HepG2 (cell line): ENCODE measurements around the gene NAPB. TPM values are rescaled to one million over a fixed set of nuclear protein-coding genes. Genes with fewer than 3 reads are reported as not detected.

Experiments
- BHLHE40 ChIP-seq: IDR thresholded peaks from 2 replicates; pipeline ENCODE4 v1.6.1; 2011; ENCODE audit warnings: low read length, improper control_type of control experiment
- BORCS8-MEF2B ChIP-seq: sonication (generic); formaldehyde crosslinking; IDR thresholded peaks from 2 replicates; pipeline ENCODE4 v1.8.0; 2022; ENCODE audit warnings: mild to moderate bottlenecking, missing genetic modification reagents
- DPF2 ChIP-seq: sonication (generic); formaldehyde crosslinking; IDR thresholded peaks from 2 replicates; pipeline ENCODE4 v1.4.0; 2020; ENCODE audit warnings: mild to moderate bottlenecking, low read depth, missing genetic modification reagents, borderline replicate concordance
- HDAC1 ChIP-seq: sonication (generic); formaldehyde crosslinking; IDR thresholded peaks from 2 replicates; pipeline ENCODE4 v1.5.1; 2020; ENCODE audit warnings: mild to moderate bottlenecking, missing genetic modification reagents
- HNRNPL ChIP-seq: fragments of 200-400 bp; formaldehyde crosslinking; IDR thresholded peaks from 2 replicates; pipeline ENCODE4 v1.6.1; 2017; ENCODE audit warnings: mild to moderate bottlenecking, low read depth, low read length
- HOXA7 ChIP-seq: sonication (generic); formaldehyde crosslinking; IDR thresholded peaks from 2 replicates; pipeline ENCODE4 v1.8.1; 2022; ENCODE audit warnings: mild to moderate bottlenecking, missing genetic modification reagents, moderate library complexity
- IRF2 ChIP-seq: IDR thresholded peaks from 2 replicates; pipeline ENCODE4 v1.6.1; 2018; ENCODE audit warnings: missing genetic modification reagents, missing compliant biosample characterization
- MXD1 ChIP-seq: sonication (generic); formaldehyde crosslinking; IDR thresholded peaks from 2 replicates; pipeline ENCODE4 v1.4.0; 2020; ENCODE audit warnings: mild to moderate bottlenecking, missing genetic modification reagents
- NAIF1 ChIP-seq: sonication (generic); formaldehyde crosslinking; IDR thresholded peaks from 2 replicates; pipeline ENCODE4 v1.5.0; 2020; ENCODE audit warnings: mild to moderate bottlenecking, missing genetic modification reagents, borderline replicate concordance
- NFIC ChIP-seq: IDR thresholded peaks from 2 replicates; pipeline ENCODE4 v1.6.1; 2012; ENCODE audit warnings: mild to moderate bottlenecking, low read length, inconsistent platforms
- NFYC ChIP-seq: IDR thresholded peaks from 2 replicates; pipeline ENCODE4 v1.6.1; 2016; ENCODE audit warnings: missing genetic modification reagents, missing compliant biosample characterization
- PCBP1 ChIP-seq: fragments of 200-400 bp; formaldehyde crosslinking; IDR thresholded peaks from 2 replicates; pipeline ENCODE4 v1.6.1; 2017; ENCODE audit warnings: mild to moderate bottlenecking, low read depth, low read length, borderline replicate concordance
- RBAK ChIP-seq: sonication (generic); formaldehyde crosslinking; IDR thresholded peaks from 2 replicates; pipeline ENCODE4 v1.5.1; 2020; ENCODE audit warnings: mild to moderate bottlenecking, missing genetic modification reagents
- RBFOX2 ChIP-seq: fragments of 200-400 bp; formaldehyde crosslinking; IDR thresholded peaks from 2 replicates; pipeline ENCODE4 v1.6.1; 2017; ENCODE audit warnings: low read depth, mild to moderate bottlenecking, low read length
- RFXAP ChIP-seq: sonication (generic); formaldehyde crosslinking; IDR thresholded peaks from 2 replicates; pipeline ENCODE4 v1.4.0; 2020; ENCODE audit warnings: missing genetic modification reagents, borderline replicate concordance
- RNF2 ChIP-seq: fragments of 450-650 bp; conservative IDR thresholded peaks from 2 replicates; pipeline ENCODE4 v1.6.1; 2016; ENCODE audit warnings: low read depth
- TBP ChIP-seq: sonication (generic); formaldehyde crosslinking; IDR thresholded peaks from 2 replicates; pipeline ENCODE4 v1.5.0; 2020; ENCODE audit warnings: missing genetic modification reagents
- U2AF2 ChIP-seq: fragments of 200-400 bp; formaldehyde crosslinking; IDR thresholded peaks from 2 replicates; pipeline ENCODE4 v1.6.1; 2017; ENCODE audit warnings: low read depth, mild to moderate bottlenecking, low read length
- ZNF224 ChIP-seq: sonication (generic); formaldehyde crosslinking; IDR thresholded peaks from 2 replicates; pipeline ENCODE4 v1.5.0; 2020; ENCODE audit warnings: mild to moderate bottlenecking, missing genetic modification reagents
- ZNF296 ChIP-seq: sonication (generic); formaldehyde crosslinking; conservative IDR thresholded peaks from 2 replicates; pipeline ENCODE4 v1.5.0; 2020; ENCODE audit warnings: mild to moderate bottlenecking, missing genetic modification reagents
- ZNF484 ChIP-seq: sonication (generic); formaldehyde crosslinking; IDR thresholded peaks from 2 replicates; pipeline ENCODE4 v1.5.1; 2020; ENCODE audit warnings: mild to moderate bottlenecking, low read depth, missing genetic modification reagents, borderline replicate concordance
- ZNF512B ChIP-seq: sonication (generic); formaldehyde crosslinking; IDR thresholded peaks from 2 replicates; pipeline ENCODE4 v1.5.1; 2020; ENCODE audit warnings: missing genetic modification reagents, mild to moderate bottlenecking, borderline replicate concordance
- ZNF770 ChIP-seq: sonication (generic); formaldehyde crosslinking; IDR thresholded peaks from 2 replicates; pipeline ENCODE4 v1.5.0; 2020; ENCODE audit warnings: mild to moderate bottlenecking, missing genetic modification reagents
- ZNF891 ChIP-seq: sonication (generic); formaldehyde crosslinking; IDR thresholded peaks from 2 replicates; pipeline ENCODE4 v1.5.0; 2020; ENCODE audit warnings: mild to moderate bottlenecking, missing genetic modification reagents
- ZZZ3 ChIP-seq: sonication (generic); formaldehyde crosslinking; IDR thresholded peaks from 2 replicates; pipeline ENCODE4 v1.4.0; 2020; ENCODE audit warnings: missing genetic modification reagents, mild to moderate bottlenecking, borderline replicate concordance
- polyA plus RNA-seq, 8 experiments: library from polyadenylated mRNA; depleted of rRNA in 3 of 8; stranded (reverse) in 7 of 8; unstranded in 1 of 8; fragments of >200 nt; fragmentation: Illumina TruSeq in 4 of 8; extraction: Trizol in 4 of 8; gene quantifications; 2 replicates each; pipeline versions ENCODE4 v1.2.1 to v1.2.3, GENCODE V29; 2011 to 2016; ENCODE audit warnings: low read depth in 4 of 8, missing spikeins in 1 of 8, mixed read lengths in 1 of 8; ENCODE audit not compliant: insufficient read depth in 1 of 8
- total RNA-seq, 5 experiments: library from RNA; depleted of rRNA; stranded (reverse); fragments of >200 nt; fragmentation: Illumina TruSeq; extraction: Trizol; gene quantifications; 2 replicates each; pipeline ENCODE4 v1.2.3, GENCODE V29; 2016; ENCODE audit warnings: low read depth in 1 of 5

Gene NAPB
- total and polyA plus RNA-seq, 2 of the 13 experiments (the other 11 are each of a cell fraction or from before 2014, with no cell fraction given): 15.2 to 16.1 TPM

GRCh38 chr20:23350904-23351838, 70.1 kb downstream of the NAPB start (continued):
- TF ChIP-seq IRF2 (CRISPR knock-in tag): peak; percentile 60; the same call in 1 of the 2 replicates
- no peak for TF ChIP-seq RFXAP (CRISPR knock-in tag)
- no peak for TF ChIP-seq ZNF224 (CRISPR knock-in tag)
- no peak; the same call in 1 of the 2 replicates for TF ChIP-seq ZZZ3 (CRISPR knock-in tag)
- TF ChIP-seq TBP (CRISPR knock-in tag): 0 out of 2 replicates have a peak, but pooled peaks have one; percentile 6
- 0 out of 2 replicates have a peak, but pooled peaks have one; percentile 17 for TF ChIP-seq RBAK (CRISPR knock-in tag)
- no peak for TF ChIP-seq NFYC (CRISPR knock-in tag)
- peak; percentile 85; the same call in 1 of the 2 replicates for TF ChIP-seq NAIF1
- TF ChIP-seq BORCS8-MEF2B: peak; percentile 49
- TF ChIP-seq ZNF891: no peak
- no peak for TF ChIP-seq U2AF2
- TF ChIP-seq ZNF512B (CRISPR knock-in tag): 0 out of 2 replicates have a peak, but pooled peaks have one; percentile 77
- peak; percentile 98 for TF ChIP-seq MXD1
- TF ChIP-seq PCBP1: no peak
- TF ChIP-seq HNRNPL: 0 out of 2 replicates have a peak, but pooled peaks have one; percentile 31
- peak; percentile 52 for TF ChIP-seq RBFOX2
- TF ChIP-seq ZNF484 (CRISPR knock-in tag): no peak; the same call in 1 of the 2 replicates
- TF ChIP-seq DPF2 (CRISPR knock-in tag): no peak
- TF ChIP-seq NFIC: no peak
- TF ChIP-seq ZNF296: 0 out of 2 replicates have a peak, but pooled peaks have one; percentile 57
- TF ChIP-seq HDAC1: peak; percentile 86
- peak; percentile 93 for TF ChIP-seq HOXA7 (CRISPR knock-in tag)
- TF ChIP-seq ZNF770 (CRISPR knock-in tag): no peak
- no peak for TF ChIP-seq BHLHE40
- no peak; the same call in 1 of the 2 replicates for TF ChIP-seq RNF2
